NOMO-1 treated with DMSO at 0.1 percent for 48 hours (cell line): Measurements from ENCODE around the gene KMT2D.

ENCODE experiments used
- DNase-seq: peaks from one replicate; lab custom pipeline; 2025; ENCODE audit not compliant: unreplicated experiment; lab: John Stamatoyannopoulos, UW

Gene KMT2D

GRCh38 chr12:49019443-49020324, 40.9 kb downstream of the KMT2D start:
- DNase-seq: peak; percentile 64

- DNase-seq: peak; percentile 75
Measured at GRCh38 chr12:49019120-49019430, 41.5 kb downstream of the KMT2D start.

- peak; percentile 97 for DNase-seq
Measured at GRCh38 chr12:49018261-49019119, 42.1 kb downstream of the KMT2D start, which contains the start of gene PRKAG1. TSS of gene PRKAG1 (minus strand) at chr12:49018776. CDS start at chr12:49018740, 36 bp downstream.

- peak; percentile 47 for DNase-seq
Measured at GRCh38 chr12:49017891-49018260, 42.7 kb downstream of the KMT2D start.

GRCh38 chr12:49015196-49015595, 45.4 kb downstream of the KMT2D start:
- DNase-seq: no peak

GRCh38 chr12:49014547-49014946, 46.0 kb downstream of the KMT2D start:
- no peak for DNase-seq

- no peak for DNase-seq
Measured at GRCh38 chr12:49013428-49013827, 47.2 kb downstream of the KMT2D start.

- DNase-seq: no peak
Measured at GRCh38 chr12:49012739-49013138, 47.9 kb downstream of the KMT2D start.
